ENCODE data around the gene DNAL4.

The DNAL4 gene

DNA sequence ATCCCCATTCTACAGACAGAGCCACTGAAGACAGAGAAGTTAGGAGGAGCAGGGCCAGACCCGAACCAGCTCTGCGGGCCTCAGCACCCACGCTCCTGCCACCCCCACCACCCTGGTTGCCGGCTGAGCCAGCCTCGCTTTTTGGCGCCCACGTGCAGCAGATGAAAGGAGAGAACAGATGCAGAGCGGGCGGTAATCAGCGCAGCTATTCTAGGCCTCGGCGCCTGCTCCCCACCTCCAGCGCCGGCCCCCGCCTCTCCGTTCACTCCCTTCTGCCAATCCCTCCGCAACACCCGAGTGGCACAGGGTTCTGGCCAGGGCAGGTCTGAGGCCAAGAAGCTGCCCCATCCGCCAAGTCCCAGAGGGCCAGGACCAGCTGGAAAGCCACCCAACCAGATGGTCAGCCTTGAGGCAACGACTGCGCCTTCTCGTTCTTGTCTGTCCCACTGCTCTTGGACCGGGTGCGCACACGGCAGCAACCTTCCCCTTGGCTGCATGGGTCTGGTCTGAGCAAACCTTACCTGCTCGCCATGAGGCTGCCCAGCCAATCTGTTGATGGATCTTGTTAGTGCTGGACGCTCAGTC is 16.8 kb downstream of the DNAL4 start:
- Histone ChIP-seq H3K27me3 (no peaks in the 10 kb centered on the region), H3K9me3 (no peaks in the 10 kb centered on the region), H3K4me1 (ENCODE audit: control insufficient read depth in 1 of 2, insufficient read depth in 1 of 2, low read depth in 1 of 2, low read length in 1 of 2) (no peaks in the 10 kb centered on the region), H3K36me3 (peaks cover 10% of the 10 kb centered on the region), H3K27ac (no peak overlapping the region), H3K4me3 (ENCODE audit: low read depth in 1 of 2, low read length in 1 of 2) (no peak overlapping the region)
- TF ChIP-seq, protein P1, sequence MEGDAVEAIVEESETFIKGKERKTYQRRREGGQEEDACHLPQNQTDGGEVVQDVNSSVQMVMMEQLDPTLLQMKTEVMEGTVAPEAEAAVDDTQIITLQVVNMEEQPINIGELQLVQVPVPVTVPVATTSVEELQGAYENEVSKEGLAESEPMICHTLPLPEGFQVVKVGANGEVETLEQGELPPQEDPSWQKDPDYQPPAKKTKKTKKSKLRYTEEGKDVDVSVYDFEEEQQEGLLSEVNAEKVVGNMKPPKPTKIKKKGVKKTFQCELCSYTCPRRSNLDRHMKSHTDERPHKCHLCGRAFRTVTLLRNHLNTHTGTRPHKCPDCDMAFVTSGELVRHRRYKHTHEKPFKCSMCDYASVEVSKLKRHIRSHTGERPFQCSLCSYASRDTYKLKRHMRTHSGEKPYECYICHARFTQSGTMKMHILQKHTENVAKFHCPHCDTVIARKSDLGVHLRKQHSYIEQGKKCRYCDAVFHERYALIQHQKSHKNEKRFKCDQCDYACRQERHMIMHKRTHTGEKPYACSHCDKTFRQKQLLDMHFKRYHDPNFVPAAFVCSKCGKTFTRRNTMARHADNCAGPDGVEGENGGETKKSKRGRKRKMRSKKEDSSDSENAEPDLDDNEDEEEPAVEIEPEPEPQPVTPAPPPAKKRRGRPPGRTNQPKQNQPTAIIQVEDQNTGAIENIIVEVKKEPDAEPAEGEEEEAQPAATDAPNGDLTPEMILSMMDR (IDR thresholded peaks at IDR 0.05): no peak

DNA sequence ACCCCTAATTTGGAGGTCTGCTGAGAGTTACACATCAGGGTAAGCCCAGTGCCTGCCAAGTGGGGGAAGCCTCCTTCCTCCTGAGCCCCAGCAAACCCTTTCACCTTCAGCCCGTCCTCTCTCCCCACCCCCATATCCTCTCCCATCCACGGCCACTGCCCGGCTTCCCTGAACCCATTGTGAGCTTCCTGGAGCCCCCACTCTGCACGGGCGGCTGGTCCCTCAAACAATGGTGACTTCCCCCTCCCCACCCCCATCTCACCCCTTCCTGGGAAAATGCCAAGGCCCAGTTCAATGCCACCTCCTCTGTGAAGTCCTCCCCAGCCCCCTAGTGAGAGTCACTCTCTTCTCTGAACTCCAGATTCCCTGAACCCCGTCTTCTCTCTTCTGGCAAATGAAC is 17.9 kb downstream of the DNAL4 start:
- no peak overlapping the region for H3K4me3 ChIP-seq (ENCODE audit: low read depth in 1 of 2, low read length in 1 of 2)
- TF ChIP-seq, protein P1 (IDR thresholded peaks at IDR 0.05): no peak
- no peak overlapping the region for H3K27ac ChIP-seq
- H3K36me3 ChIP-seq: peaks cover 9% of the 10 kb centered on the region
- H3K4me1 ChIP-seq (ENCODE audit: control insufficient read depth in 1 of 2, insufficient read depth in 1 of 2, low read depth in 1 of 2, low read length in 1 of 2): no peaks in the 10 kb centered on the region
- H3K27me3 ChIP-seq: no peaks in the 10 kb centered on the region
- H3K9me3 ChIP-seq: no peaks in the 10 kb centered on the region

DNA sequence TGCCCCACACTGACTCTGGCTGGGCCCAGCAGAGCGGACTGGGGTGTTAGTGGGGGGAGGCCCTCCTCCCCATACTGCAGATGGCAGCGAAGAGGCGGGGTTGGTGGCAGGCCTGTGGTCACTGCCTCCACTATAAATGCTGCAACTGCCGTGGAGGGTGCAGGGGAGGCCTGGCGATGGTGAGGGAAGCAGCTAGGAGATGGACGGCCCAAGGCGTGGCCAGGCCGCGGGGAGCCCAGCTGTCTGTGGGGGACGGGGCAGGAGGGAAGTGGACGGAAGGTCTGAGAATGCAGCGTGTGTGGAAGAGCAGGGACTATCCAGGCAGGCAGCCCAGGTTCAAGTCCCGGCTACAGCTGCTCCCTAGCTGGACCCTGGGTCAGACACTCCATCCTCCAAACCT is 18.3 kb downstream of the DNAL4 start:
- Histone ChIP-seq H3K36me3 (peaks cover 5% of the 10 kb centered on the region), H3K9me3 (no peaks in the 10 kb centered on the region), H3K4me3 (ENCODE audit: low read depth in 1 of 2, low read length in 1 of 2) (no peak overlapping the region), H3K4me1 (ENCODE audit: control insufficient read depth in 1 of 2, insufficient read depth in 1 of 2, low read depth in 1 of 2, low read length in 1 of 2) (no peaks in the 10 kb centered on the region), H3K27me3 (no peaks in the 10 kb centered on the region), H3K27ac (no peak overlapping the region)
- TF ChIP-seq, protein P1 (IDR thresholded peaks at IDR 0.05): no peak

DNA sequence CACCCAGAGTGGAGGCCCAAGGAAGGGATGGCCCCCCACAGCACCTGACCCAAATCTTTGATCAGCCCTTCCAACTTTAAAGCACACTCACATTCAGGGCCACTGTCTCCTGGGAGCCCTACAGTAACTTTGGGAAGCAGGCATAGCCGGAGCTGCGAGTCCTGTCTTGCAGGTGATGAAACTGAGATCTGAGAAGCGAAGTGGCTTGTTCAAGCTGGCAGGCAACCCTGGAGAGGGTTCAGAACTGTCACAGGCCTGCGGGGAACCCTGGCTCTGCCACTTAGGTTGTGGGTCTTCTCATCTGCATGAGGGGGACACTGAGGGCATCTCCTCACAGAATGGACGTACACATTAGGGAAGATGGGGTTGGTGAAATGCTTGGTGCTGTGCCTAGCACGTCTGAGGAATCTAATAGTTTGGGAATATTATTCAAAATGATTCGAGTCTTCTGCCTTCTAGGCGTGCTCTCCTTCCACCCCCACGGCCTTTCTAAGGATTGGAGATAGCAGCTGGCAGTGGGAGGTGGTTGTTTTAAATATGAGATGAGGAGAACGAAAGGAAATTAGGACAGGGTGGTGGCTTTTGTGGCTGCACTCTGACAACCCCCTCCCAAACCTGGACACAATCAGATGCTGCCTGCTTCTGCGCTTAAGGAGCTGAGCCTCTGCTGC is 19.3 kb downstream of the DNAL4 start:
- Histone ChIP-seq H3K27me3 (no peaks in the 10 kb centered on the region), H3K9me3 (no peaks in the 10 kb centered on the region), H3K4me1 (ENCODE audit: control insufficient read depth in 1 of 2, insufficient read depth in 1 of 2, low read depth in 1 of 2, low read length in 1 of 2) (no peaks in the 10 kb centered on the region), H3K27ac (no peak overlapping the region), H3K36me3 (no peaks in the 10 kb centered on the region), H3K4me3 (ENCODE audit: low read depth in 1 of 2, low read length in 1 of 2) (no peak overlapping the region)
- TF ChIP-seq, protein P1 (IDR thresholded peaks at IDR 0.05): no peak

DNA sequence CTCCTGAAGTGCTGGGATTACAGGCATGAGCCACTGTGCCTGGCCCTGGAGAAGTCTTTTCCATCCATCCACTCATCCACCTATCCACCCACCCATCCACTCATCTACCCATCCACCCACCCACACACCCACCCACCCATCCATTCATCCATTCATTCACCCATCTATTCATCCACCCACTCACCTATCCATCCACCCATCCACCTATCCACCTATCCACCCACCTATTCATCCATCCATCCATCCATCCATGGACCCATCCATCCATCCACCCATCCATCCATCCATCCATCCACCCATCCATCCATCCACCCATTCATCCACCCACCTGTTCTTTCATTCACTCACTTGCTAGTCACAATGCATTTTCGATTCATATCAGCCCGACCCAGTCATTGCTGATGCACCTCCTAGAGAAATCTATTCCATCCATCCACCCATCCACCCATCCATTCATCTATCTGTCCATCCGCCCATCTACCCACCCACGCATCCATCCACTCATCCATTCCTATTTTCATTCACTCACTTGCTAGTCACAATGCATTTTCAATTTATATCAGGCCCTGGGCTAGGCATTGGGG is 20.5 kb downstream of the DNAL4 start:
- H3K36me3 ChIP-seq: no peaks in the 10 kb centered on the region
- no peaks in the 10 kb centered on the region for H3K4me1 ChIP-seq (ENCODE audit: control insufficient read depth in 1 of 2, insufficient read depth in 1 of 2, low read depth in 1 of 2, low read length in 1 of 2)
- H3K27ac ChIP-seq: no peak overlapping the region
- no peaks in the 10 kb centered on the region for H3K27me3 ChIP-seq
- TF ChIP-seq, protein P1 (IDR thresholded peaks at IDR 0.05): no peak
- H3K9me3 ChIP-seq: no peaks in the 10 kb centered on the region
- no peak overlapping the region for H3K4me3 ChIP-seq (ENCODE audit: low read depth in 1 of 2, low read length in 1 of 2)

Measured in neutrophil (primary cell).